PFSK-1 (cell line): ENCODE data around the gene DIP2A.

Experiments used
- POLR2AphosphoS5 ChIP-seq: IDR thresholded peaks from 2 replicates; pipeline ENCODE4 v1.6.1; 2012; ENCODE audit warnings: low read depth, mild to moderate bottlenecking, control low read depth, low read length, moderate library complexity
- SIN3A ChIP-seq: IDR thresholded peaks from 2 replicates; pipeline ENCODE4 v1.6.1; 2012; ENCODE audit warnings: mild to moderate bottlenecking, low read length, moderate library complexity, borderline replicate concordance; ENCODE audit not compliant: insufficient read depth
- TAF1 ChIP-seq: IDR thresholded peaks from 2 replicates; pipeline ENCODE4 v1.6.1; 2012; ENCODE audit warnings: low read length, control low read depth, borderline replicate concordance; ENCODE audit not compliant: insufficient read depth
- TF ChIP-seq, protein P1 (sequence below), 2 experiments: IDR thresholded peaks; 2 replicates each; pipeline versions ENCODE4 v1.6.1 to v1.8.0; 2011 to 2012; ENCODE audit warnings: low read depth in 2 of 2, low read length in 2 of 2, control low read depth in 1 of 2, inconsistent platforms in 1 of 2, mild to moderate bottlenecking in 1 of 2, moderate library complexity in 1 of 2; ENCODE audit not compliant: insufficient read depth in 1 of 2

- no peak for TF ChIP-seq POLR2AphosphoS5
- TF ChIP-seq SIN3A: no peak
- TF ChIP-seq, protein P1, sequence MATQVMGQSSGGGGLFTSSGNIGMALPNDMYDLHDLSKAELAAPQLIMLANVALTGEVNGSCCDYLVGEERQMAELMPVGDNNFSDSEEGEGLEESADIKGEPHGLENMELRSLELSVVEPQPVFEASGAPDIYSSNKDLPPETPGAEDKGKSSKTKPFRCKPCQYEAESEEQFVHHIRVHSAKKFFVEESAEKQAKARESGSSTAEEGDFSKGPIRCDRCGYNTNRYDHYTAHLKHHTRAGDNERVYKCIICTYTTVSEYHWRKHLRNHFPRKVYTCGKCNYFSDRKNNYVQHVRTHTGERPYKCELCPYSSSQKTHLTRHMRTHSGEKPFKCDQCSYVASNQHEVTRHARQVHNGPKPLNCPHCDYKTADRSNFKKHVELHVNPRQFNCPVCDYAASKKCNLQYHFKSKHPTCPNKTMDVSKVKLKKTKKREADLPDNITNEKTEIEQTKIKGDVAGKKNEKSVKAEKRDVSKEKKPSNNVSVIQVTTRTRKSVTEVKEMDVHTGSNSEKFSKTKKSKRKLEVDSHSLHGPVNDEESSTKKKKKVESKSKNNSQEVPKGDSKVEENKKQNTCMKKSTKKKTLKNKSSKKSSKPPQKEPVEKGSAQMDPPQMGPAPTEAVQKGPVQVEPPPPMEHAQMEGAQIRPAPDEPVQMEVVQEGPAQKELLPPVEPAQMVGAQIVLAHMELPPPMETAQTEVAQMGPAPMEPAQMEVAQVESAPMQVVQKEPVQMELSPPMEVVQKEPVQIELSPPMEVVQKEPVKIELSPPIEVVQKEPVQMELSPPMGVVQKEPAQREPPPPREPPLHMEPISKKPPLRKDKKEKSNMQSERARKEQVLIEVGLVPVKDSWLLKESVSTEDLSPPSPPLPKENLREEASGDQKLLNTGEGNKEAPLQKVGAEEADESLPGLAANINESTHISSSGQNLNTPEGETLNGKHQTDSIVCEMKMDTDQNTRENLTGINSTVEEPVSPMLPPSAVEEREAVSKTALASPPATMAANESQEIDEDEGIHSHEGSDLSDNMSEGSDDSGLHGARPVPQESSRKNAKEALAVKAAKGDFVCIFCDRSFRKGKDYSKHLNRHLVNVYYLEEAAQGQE (IDR thresholded peaks at IDR 0.05; ENCODE audit: insufficient read depth in 1 of 2, low read depth in 2 of 2, low read length in 2 of 2): no peak
- no peak for TF ChIP-seq TAF1
These were observed 31.2 kb upstream of the DIP2A start for GRCh38 chr21:46427516-46427915.
